Regular cardiac myocyte (primary cell): ENCODE data around the gene LBH. TPM values are rescaled to one million over a fixed set of nuclear protein-coding genes. Genes with fewer than 3 reads are reported as not detected.

Experiments
- total RNA-seq: library from RNA; depleted of rRNA; stranded (reverse); fragments of >200 nt; gene quantifications from 2 replicates; pipeline ENCODE4 v1.2.3, GENCODE V29; 2014

LBH gene
- total RNA-seq, result 61.3 and 197 TPM in 2 replicates

DNA sequence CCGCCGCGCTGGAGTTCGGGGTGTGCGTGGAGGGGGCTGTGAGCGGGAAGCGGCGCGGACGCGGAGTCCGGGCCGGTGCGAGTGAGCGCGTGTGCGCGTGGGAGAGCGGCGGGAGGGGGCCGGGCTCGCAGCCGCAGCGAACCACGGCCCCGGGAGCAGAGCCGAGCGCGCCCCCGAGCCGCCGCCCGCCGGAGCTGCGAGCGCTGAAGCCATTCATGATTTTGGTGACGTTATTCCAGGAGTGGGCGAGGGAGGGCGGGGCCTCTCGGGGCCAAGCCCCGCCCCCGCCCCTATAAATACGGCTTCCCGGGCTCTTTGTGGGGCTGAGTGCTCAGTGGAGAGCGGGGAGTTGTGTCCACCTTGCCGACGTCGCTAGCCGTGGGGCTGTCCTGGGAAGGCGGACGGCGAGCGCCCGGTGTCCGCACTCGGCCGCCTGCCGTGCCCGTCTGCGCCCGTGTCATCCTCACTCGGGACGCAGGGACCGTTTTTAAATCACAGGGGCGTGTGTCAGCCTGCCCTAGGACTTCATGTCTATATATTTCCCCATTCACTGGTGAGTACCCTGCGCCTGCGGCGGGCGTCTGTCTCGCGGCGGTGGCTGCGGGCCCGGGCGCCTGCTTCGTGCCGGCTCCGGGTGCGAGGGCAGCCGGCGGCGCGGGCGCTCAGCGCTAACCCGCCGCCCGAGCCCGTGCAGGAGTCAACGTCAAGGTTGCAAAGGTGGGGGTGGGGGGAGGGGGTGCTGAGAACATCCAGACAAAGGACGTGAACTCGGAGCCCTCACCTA, at the start of gene LBH:
Gene LBH, plus strand, starts transcription at position 323 of the 784 bp plus-strand sequence. Its CDS starts 205 bp downstream, at position 528.

Other genes starting within 250 kb of the LBH start
- 54.3 and 117 TPM in 2 replicates for gene YPEL5, start 84.5 kb upstream of the LBH start, total RNA-seq
- gene LCLAT1, start 215.7 kb downstream of the LBH start, total RNA-seq, result 13.8 and 16.3 TPM in 2 replicates